Stimulated activated naive CD4-positive, alpha-beta T cell (primary cell): ENCODE results near the gene MVB12A.

Experiments used
- DNase-seq, 6 experiments: peaks; one replicate each; lab custom pipeline; 2025; lab: John Stamatoyannopoulos, UW

MVB12A gene

DNA sequence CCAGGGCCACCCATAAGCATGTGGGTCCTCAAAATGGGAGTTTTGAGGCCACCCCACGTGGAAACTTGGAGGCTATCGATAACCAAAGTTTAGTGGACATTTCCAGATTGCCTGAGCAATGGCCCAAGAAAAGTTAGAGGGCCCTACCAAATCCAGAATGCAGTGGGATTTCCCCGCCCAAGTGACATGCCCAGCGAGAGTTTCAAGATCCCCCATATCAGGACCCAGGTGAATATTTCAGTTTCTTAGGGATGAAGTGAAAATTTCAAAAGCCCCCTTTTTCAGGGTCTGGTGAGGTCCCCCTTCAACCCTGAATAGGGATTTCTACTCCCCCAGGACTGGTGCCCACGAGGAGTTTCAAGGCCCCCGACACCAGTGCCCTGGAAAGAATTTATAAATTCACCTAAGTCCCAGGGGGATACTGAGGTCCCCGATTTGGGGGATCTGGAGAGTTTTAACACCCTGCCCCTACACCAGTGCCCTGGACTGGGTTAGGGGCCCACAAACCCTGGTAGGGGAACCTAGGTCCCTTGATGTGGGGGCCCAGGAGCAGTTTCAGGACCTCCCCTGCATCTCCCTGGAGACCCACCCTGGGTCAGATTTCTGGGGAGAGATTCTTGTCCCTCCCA lies 15.1 kb upstream of the MVB12A start:
- DNase-seq: peak in 1 of 6 experiments; percentile 13

- DNase-seq: peak; percentile 13 to 52 (median 26)
Measured at GRCh38 chr19:17405250-17406045, 14.4 kb upstream of the MVB12A start, which contains the start of gene BST2. TSS of gene BST2 (minus strand) at chr19:17405630. CDS start at chr19:17405575, 55 bp downstream.

DNA sequence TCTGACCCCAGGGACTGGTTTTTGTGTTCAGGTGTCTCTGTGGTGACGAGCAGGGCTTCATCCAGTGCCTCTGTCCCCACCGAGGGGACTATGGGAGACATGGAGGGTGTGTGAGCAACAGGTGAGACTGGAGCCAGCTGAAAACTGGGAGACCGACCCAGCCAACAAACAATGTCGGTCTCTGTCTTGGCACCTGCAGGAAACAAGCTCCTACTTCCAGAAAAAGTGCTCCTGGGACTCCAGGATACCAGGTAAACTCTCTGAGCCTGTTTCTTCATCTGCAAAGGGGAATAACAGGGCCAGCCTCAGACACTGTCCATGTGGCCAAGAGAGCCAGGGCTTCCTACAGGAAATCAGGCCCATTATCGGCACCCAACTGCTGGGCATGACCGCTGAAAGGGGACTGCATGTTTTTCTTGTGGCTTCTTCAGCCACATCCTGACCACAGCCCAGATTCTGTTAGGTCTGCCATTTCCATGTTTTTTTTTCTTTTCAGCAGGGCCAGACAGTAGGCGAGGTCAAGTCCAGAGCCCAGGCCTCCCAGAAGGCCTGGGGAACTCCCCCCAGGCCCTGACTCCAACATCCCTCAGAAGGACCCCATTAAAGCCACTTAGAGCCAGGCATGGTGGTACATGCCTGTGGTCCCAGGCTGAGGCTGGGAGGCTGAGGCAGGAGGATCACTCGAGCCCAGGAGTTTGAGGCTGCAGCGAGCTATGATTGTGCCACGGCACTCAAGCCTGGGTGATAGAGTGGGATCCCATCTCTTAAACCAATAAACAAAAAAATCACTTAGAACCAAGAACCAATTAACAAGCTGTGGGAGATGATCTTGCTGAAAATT lies 13.6 kb upstream of the MVB12A start:
- DNase-seq: no peak

DNA sequence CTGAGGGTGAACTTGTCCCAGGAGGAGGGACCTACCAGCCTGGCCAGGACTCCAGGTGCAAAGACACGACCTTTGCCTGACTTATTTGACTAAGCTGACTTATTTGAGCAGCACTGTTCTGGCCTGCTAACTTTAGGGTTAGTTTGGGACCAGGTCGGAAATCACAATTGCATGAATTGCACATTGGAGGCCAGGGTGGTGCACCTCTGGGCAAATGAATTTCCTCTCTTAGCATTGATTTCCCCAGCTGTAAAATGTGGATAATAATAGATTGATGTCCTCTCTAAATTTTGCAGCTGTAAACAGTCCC lies 13.0 kb upstream of the MVB12A start:
- no peak for DNase-seq

DNA sequence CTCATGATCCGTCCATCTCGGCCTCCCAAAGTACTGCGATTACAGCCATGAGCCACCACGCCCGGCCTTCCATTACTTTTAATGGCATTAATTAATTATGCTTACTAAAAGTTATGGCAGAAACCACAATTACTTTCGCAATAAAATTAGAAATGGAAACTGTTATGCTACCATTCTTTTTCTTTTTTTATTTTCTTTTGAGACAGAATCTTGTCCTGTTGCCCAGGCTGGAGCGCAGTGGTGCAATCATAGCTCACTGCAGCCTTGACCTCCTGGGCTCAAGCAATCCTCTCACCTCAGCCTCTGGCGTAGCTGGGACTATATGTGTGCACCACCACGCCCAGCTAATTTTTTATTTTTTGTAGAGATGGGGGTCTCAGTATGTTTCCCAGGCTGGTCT lies 9.9 kb upstream of the MVB12A start:
- no peak for DNase-seq

DNA sequence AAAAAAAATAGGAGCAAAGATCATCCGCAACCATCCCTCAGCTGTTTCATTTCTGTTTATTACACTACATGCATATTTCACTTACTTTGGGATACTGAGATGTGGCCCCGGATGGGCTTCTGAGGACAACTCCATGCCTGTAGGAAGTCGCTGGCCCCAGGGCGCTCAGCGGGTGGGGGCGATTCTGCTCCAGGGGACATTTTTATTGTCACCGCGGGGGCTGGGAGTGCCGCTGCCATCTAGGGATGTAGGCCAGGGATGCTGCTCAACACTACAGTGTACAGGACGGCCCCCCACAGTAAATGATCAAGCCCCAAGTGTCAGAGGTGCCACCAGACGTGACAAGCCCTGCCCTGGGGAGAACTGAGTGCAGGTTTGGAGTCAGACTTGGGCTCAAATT lies 8.0 kb upstream of the MVB12A start:
- no peak for DNase-seq

DNA sequence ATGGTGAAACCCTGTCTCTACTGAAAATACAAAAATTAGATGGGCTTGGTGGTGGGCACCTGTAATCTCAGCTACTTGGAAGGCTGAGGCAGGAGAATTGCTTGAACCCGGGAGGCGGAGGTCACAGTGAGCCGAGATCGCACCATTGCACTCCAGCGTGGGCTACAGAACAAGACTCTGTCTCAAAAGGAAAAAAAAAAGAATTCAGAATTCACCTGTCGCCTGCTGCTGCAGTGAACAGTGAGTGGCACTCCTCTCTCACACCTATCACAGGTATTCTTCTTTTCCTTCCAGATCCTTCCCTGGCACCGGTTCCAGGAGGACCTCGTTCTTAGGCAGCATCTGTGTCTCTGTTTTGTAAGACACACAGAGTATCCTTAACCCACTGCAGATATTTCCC lies 5.8 kb upstream of the MVB12A start:
- DNase-seq: no peak

DNA sequence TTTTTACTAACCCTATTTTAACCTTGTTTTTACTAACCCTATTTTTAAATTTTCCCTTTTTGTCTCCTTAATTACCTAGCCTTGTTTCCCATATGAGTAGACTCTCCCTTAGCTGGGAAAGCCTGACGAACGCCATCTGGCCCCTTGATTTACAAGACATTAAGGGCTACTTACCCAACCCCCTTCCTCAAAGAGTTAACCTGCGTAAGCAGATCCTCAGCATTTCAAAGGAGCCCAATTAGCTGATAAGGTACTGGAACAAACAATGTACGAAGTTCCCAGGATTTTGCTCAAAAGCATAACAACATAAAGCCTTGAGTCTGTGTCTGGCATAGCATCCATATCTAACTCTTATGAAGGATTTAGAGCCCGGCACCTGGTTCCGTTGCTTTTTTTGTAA lies 4.7 kb upstream of the MVB12A start:
- no peak for DNase-seq

GRCh38 chr19:17418710-17419109 lies 1.1 kb upstream of the MVB12A start:
- no peak for DNase-seq

GRCh38 chr19:17419154-17419620 lies 660 bp upstream of the MVB12A start:
- DNase-seq: no peak

GRCh38 chr19:17420475-17420924 lies 653 bp downstream of the MVB12A start:
- peak in 4 of 6 experiments; percentile 18 to 46 (median 34) for DNase-seq

GRCh38 chr19:17421942-17422341 lies 2.1 kb downstream of the MVB12A start:
- no peak for DNase-seq

GRCh38 chr19:17423429-17424208 lies 3.8 kb downstream of the MVB12A start:
- no peak for DNase-seq

DNA sequence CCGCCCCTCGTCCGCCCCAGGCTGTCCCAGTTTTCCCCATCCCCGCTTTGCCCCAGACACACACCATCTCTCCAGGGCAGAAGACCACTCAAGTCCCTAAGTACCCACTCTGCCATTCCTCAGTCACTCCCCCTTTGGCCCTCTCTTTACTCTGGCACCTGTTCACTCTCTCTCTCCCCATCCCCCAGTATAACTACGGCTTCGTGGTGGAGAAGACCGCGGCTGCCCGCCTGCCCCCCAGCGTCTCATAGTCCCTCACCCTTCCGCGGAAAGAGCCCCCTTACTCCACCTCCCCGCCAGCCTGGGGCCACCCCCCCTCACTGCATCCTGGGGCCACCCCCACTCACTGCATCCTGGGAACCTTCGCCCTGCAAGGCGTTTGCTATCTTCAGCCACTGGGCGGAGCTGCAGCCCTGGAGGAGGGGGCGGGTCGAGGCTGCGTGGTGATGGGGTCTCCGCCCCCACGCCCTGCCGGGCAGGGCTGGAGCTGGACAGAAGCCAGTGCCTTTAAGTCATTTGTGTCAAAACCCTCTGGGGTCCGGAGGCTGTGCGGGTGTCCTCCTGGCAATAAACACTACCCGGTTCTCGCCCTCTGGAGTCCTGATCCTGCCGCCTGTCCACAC lies 5.0 kb downstream of the MVB12A start:
- peak in 4 of 6 experiments; percentile 9 to 25 (median 14) for DNase-seq

GRCh38 chr19:17429641-17430113 lies 9.8 kb downstream of the MVB12A start:
- no peak for DNase-seq

DNA sequence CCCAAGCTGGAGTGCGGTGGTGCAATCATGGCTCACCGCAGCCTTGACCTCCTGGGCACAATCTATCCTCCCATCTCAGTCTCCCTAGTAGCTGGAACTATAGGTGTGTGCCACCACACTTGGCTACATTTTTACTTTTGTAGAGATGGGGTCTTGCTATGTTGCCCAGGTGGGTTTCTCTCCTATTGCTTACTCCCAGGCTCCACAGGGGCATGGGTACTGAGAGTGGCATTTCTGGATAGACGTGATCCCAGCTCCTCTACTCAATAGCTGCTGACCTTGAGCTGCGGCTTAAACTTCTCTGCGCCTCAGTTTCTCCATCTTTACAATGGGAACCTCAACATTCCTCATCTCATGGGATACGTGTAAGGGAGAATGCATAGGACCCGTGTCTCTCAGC lies 11.6 kb downstream of the MVB12A start:
- DNase-seq: no peak

DNA sequence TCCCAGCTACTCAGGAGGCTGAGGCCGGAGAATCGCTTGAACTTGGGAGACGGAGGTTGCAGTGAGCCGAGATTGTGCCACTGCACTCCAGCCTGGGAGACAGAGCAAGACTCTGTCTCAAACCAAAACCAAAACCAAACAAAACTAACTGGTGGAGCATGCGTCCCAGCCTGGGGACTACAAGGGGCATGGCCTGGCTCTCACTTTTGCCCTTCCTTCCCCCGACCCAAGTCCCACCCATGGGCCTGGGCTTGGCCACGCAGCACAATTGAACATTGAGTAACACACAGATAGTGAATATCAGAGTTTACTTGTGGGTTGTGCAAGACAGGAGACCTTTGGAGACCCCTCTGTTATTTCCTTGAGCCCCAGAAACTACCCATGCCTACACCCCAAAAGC lies 15.4 kb downstream of the MVB12A start:
- no peak for DNase-seq

- no peak for DNase-seq
Measured at GRCh38 chr19:17436094-17436873, 16.4 kb downstream of the MVB12A start.

DNA sequence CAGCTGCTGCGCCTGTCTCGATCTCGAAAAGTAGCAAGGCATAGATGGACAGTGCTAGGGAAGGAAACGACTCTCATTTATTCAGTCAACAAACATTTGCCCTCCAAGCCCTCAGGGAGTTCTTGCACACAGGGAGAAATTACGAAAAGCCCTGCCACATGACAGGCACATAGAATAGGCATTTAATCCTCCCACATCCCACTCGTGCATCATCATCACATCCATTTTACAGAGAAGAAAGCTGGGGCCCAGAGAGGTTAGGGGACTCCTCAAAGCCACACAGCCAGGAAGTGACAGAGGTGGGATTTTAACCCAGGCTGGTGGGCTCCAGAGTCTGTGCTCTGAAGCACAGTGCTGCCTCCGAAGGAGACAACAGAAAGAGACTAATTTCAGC lies 17.0 kb downstream of the MVB12A start:
- no peak for DNase-seq
